HL-60 (cell line): ENCODE measurements around the gene SH2D3A.

Experiments used
- DNase-seq, 2 experiments: peaks; one replicate each; pipeline ENCODE4 v3.0.0-alpha.2; 2010 to 2020; ENCODE audit warnings: low read depth in 1 of 2, low spot score in 1 of 2
- H3K27ac ChIP-seq: fragments of 250-450 bp; sonication (Bioruptor Pico); replicated peaks from 2 replicates; pipeline ENCODE4 v1.5.1; 2020; ENCODE audit warnings: mild to moderate bottlenecking, moderate library complexity
- H3K27me3 ChIP-seq: fragments of 250-450 bp; sonication (Bioruptor Pico); 2 replicates; pipeline ENCODE4 v1.5.1; 2021; ENCODE audit warnings: mild to moderate bottlenecking, moderate library complexity; ENCODE audit not compliant: insufficient read depth, poor library complexity, severe bottlenecking
- H3K4me3 ChIP-seq: replicated peaks from 2 replicates; pipeline ENCODE4 v1.5.1; 2011; ENCODE audit warnings: mild to moderate bottlenecking, control low read depth, low read length; ENCODE audit not compliant: insufficient read depth
- CTCF ChIP-seq: IDR thresholded peaks from one replicate; pipeline ENCODE4 v1.5.1; 2011; ENCODE audit warnings: low read length, control low read depth, inconsistent platforms; ENCODE audit not compliant: insufficient read depth
- GABPA ChIP-seq: IDR thresholded peaks from 2 replicates; pipeline ENCODE4 v1.6.1; 2012; ENCODE audit warnings: low read depth
- POLR2AphosphoS5 ChIP-seq: IDR thresholded peaks from 2 replicates; pipeline ENCODE4 v1.6.1; 2012; ENCODE audit warnings: low read depth
- REST ChIP-seq: IDR thresholded peaks from 2 replicates; pipeline ENCODE4 v1.6.1; 2012; ENCODE audit warnings: low read depth; ENCODE audit not compliant: insufficient replicate concordance
- SPI1 ChIP-seq: IDR thresholded peaks from 2 replicates; pipeline ENCODE4 v1.6.1; 2012; ENCODE audit warnings: low read depth, mild to moderate bottlenecking, borderline replicate concordance

The SH2D3A gene

GRCh38 chr19:6718741-6719539 is 48.3 kb downstream of the SH2D3A start:
- TF ChIP-seq SPI1 (no peak), GABPA (no peak), CTCF (no peak), POLR2AphosphoS5 (no peak), REST (no peak)
- DNase-seq, result no peak
- no peak overlapping the region for H3K27ac ChIP-seq
- no peak overlapping the region for H3K4me3 ChIP-seq
- H3K27me3 ChIP-seq, result no peaks in the 10 kb centered on the region

- no peak for TF ChIP-seq SPI1
- TF ChIP-seq CTCF, result no peak
- TF ChIP-seq GABPA, result no peak
- TF ChIP-seq REST, result no peak
- TF ChIP-seq POLR2AphosphoS5, result no peak
- Histone ChIP-seq H3K27me3 (no peaks in the 10 kb centered on the region), H3K4me3 (no peak overlapping the region), H3K27ac (no peak overlapping the region)
- DNase-seq, result no peak
Observed at GRCh38 chr19:6718111-6718740, 49.0 kb downstream of the SH2D3A start.

GRCh38 chr19:6717441-6717971 is 49.7 kb downstream of the SH2D3A start:
- no peaks in the 10 kb centered on the region for H3K27me3 ChIP-seq
- H3K27ac ChIP-seq, result no peak overlapping the region
- TF ChIP-seq SPI1 (no peak), POLR2AphosphoS5 (no peak), CTCF (no peak), REST (no peak), GABPA (no peak)
- no peak overlapping the region for H3K4me3 ChIP-seq
- DNase-seq, result no peak
